GM23338 (cell line): ENCODE results near the gene PLK2. TPM values are rescaled to one million over a fixed set of nuclear protein-coding genes. Genes with fewer than 3 reads are reported as not detected.

Source experiments
- ATAC-seq: fragments of 200-7000 bp; cut with Tn5 transposase; 3 replicates; pipeline ENCODE4 v1.9.1; 2020
- DNase-seq: peaks from one replicate; pipeline ENCODE4 v3.0.0-alpha.2; 2015; ENCODE audit warnings: low spot score
- H2AFZ ChIP-seq: fragments of 200-600 bp; sonication (generic); 2 replicates; pipeline ENCODE4 v1.8.0; 2016; ENCODE audit warnings: antibody characterized with exemption, mild to moderate bottlenecking, moderate library complexity
- H3F3A ChIP-seq: fragments of 200-600 bp; sonication (generic); replicated peaks from 2 replicates; pipeline ENCODE4 v1.8.0; 2017; ENCODE audit warnings: antibody characterized with exemption, mixed run types, low read depth
- H3K27ac ChIP-seq: fragments of 200-600 bp; sonication (generic); 2 replicates; pipeline ENCODE4 v1.6.1; 2016; ENCODE audit warnings: low read depth
- H3K27me3 ChIP-seq: fragments of 200-600 bp; sonication (generic); 2 replicates; pipeline ENCODE4 v1.8.0; 2016; ENCODE audit warnings: mild to moderate bottlenecking, mixed run types, moderate library complexity; ENCODE audit not compliant: insufficient read depth
- H3K36me3 ChIP-seq: fragments of 200-600 bp; sonication (generic); 2 replicates; pipeline ENCODE4 v1.8.0; 2016; ENCODE audit warnings: mild to moderate bottlenecking; ENCODE audit not compliant: insufficient read depth
- H3K4me1 ChIP-seq: fragments of 200-600 bp; sonication (generic); 2 replicates; pipeline ENCODE4 v1.8.0; 2016; ENCODE audit warnings: mild to moderate bottlenecking, moderate library complexity; ENCODE audit not compliant: insufficient read depth
- H3K4me2 ChIP-seq: fragments of 200-600 bp; sonication (generic); 2 replicates; pipeline ENCODE4 v1.7.1; 2017; ENCODE audit warnings: mixed run types
- H3K4me3 ChIP-seq: fragments of 200-600 bp; sonication (generic); 2 replicates; pipeline ENCODE4 v1.6.1; 2016; ENCODE audit warnings: mixed run types
- H3K79me2 ChIP-seq: fragments of 200-600 bp; sonication (generic); replicated peaks from 2 replicates; pipeline ENCODE4 v1.8.0; 2017; ENCODE audit warnings: mild to moderate bottlenecking; ENCODE audit not compliant: insufficient read depth
- H3K9me2 ChIP-seq: fragments of 200-600 bp; sonication (generic); 2 replicates; pipeline ENCODE4 v1.8.0; 2017; ENCODE audit not compliant: insufficient read depth
- H4K20me1 ChIP-seq: fragments of 200-600 bp; sonication (generic); replicated peaks from 2 replicates; pipeline ENCODE4 v1.8.0; 2017; ENCODE audit warnings: mild to moderate bottlenecking; ENCODE audit not compliant: insufficient read depth
- H3K27ac Mint-ChIP-seq: 2 replicates; pipeline ENCODE4 v1.8.0; 2020; ENCODE audit warnings: inconsistent platforms, mild to moderate bottlenecking, moderate library complexity, mixed read lengths
- H3K27me3 Mint-ChIP-seq: 3 replicates; pipeline ENCODE4 v1.8.0; 2022; ENCODE audit warnings: low read depth, mild to moderate bottlenecking, moderate library complexity, mixed read lengths, inconsistent platforms; ENCODE audit not compliant: insufficient read depth, poor library complexity
- H3K36me3 Mint-ChIP-seq: 3 replicates; pipeline ENCODE4 v1.8.0; 2021; ENCODE audit warnings: low read depth, mild to moderate bottlenecking, inconsistent platforms, moderate library complexity, mixed read lengths
- H3K4me1 Mint-ChIP-seq: 3 replicates; pipeline ENCODE4 v1.8.0; 2020; ENCODE audit warnings: mild to moderate bottlenecking, inconsistent platforms, mixed read lengths
- H3K4me3 Mint-ChIP-seq: 3 replicates; pipeline ENCODE4 v1.8.0; 2021; ENCODE audit warnings: moderate library complexity, mild to moderate bottlenecking, inconsistent platforms, mixed read lengths
- H3K9me3 Mint-ChIP-seq: 3 replicates; pipeline ENCODE4 v1.8.0; 2020; ENCODE audit warnings: moderate library complexity, mild to moderate bottlenecking, inconsistent platforms, mixed read lengths
- CREB1 ChIP-seq: fragments of 250-450 bp; sonication (Bioruptor Pico); IDR thresholded peaks from 2 replicates; pipeline ENCODE4 v1.5.0; 2020; ENCODE audit warnings: low read depth, mild to moderate bottlenecking, moderate library complexity
- ETS1 ChIP-seq: IDR thresholded peaks from 2 replicates; pipeline ENCODE4 v1.6.1; 2016; ENCODE audit warnings: antibody characterized with exemption
- EZH2 ChIP-seq: fragments of 200-600 bp; sonication (generic); IDR thresholded peaks from one replicate; pipeline ENCODE4 v1.8.0; 2017; ENCODE audit warnings: antibody characterized with exemption, mild to moderate bottlenecking, low read depth; ENCODE audit not compliant: unreplicated experiment
- EZH2phosphoT487 ChIP-seq: fragments of 200-600 bp; sonication (generic); IDR thresholded peaks from one replicate; pipeline ENCODE4 v1.8.1; 2018; ENCODE audit warnings: antibody characterized with exemption; ENCODE audit not compliant: unreplicated experiment
- JUNB ChIP-seq: IDR thresholded peaks from one replicate; pipeline ENCODE4 v1.6.1; 2016; ENCODE audit warnings: antibody characterized with exemption; ENCODE audit not compliant: unreplicated experiment
- NANOG ChIP-seq: IDR thresholded peaks from 2 replicates; pipeline ENCODE4 v1.6.1; 2016; ENCODE audit warnings: antibody characterized with exemption, borderline replicate concordance
- POLR2AphosphoS5 ChIP-seq: IDR thresholded peaks from 2 replicates; pipeline ENCODE4 v1.6.1; 2016; ENCODE audit warnings: antibody characterized with exemption, low read depth
- REST ChIP-seq: IDR thresholded peaks from one replicate; pipeline ENCODE4 v1.6.1; 2018; ENCODE audit warnings: antibody characterized with exemption; ENCODE audit not compliant: unreplicated experiment
- STAT1 ChIP-seq: IDR thresholded peaks from one replicate; pipeline ENCODE4 v1.6.1; 2016; ENCODE audit warnings: antibody characterized with exemption; ENCODE audit not compliant: unreplicated experiment
- ZNF114 ChIP-seq: fragments of 250-450 bp; sonication (Bioruptor Pico); IDR thresholded peaks from 2 replicates; pipeline ENCODE4 v1.5.0; 2020; ENCODE audit warnings: mild to moderate bottlenecking, moderate library complexity
- ZNF331 ChIP-seq: fragments of 250-450 bp; sonication (Bioruptor Pico); IDR thresholded peaks from 2 replicates; pipeline ENCODE4 v1.5.0; 2020; ENCODE audit warnings: low read depth, mild to moderate bottlenecking, moderate library complexity
- polyA plus RNA-seq: library from polyadenylated mRNA; unstranded; fragments of >200 nt; fragmentation: Nextera tagmentation; extraction: Ambion mirVana; gene quantifications from 2 replicates; pipeline ENCODE4 v1.2.1, GENCODE V29; 2016
- total RNA-seq: library from RNA; depleted of rRNA; stranded (reverse); fragments of >200 nt; shearing (Covaris generic); gene quantifications from 2 replicates; pipeline ENCODE4 v1.2.3, GENCODE V29; 2014
- TF ChIP-seq, protein P1 (sequence below): fragments of 250-450 bp; sonication (Bioruptor Pico); IDR thresholded peaks from 2 replicates; pipeline ENCODE4 v1.5.0; 2020; ENCODE audit warnings: mild to moderate bottlenecking, moderate library complexity
- TF ChIP-seq, protein P2 (sequence below), 2 experiments: fragments of 200-600 bp in 1 of 2; sonication (generic) in 1 of 2; conservative IDR thresholded peaks; 2 replicates each; pipeline versions ENCODE4 v1.5.1 to v1.6.1; 2016 to 2017; ENCODE audit warnings: antibody characterized with exemption in 2 of 2, low read depth in 2 of 2, mild to moderate bottlenecking in 2 of 2, moderate library complexity in 1 of 2

PLK2 gene
- total and polyA plus RNA-seq, 2 experiments from 2014 or later: 13.5 to 30.0 TPM

DNA sequence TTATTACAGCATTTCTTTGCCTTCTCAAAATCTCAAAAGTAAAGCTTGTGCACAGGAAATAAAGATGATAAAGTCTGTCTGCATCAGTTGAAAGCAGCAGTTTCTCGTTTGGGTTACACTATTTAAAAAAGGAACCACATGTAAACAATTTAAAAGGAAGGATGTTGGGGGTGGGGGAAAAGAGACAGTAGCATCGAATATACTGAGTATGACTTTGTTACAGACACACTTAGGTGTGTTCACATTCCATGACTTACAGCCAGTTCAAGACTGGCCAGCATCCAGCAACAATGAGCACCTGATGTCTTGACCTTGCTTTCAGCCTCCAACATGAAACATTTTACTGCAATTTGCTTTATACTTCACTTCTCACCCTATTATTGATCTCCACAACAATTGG, 40.1 kb upstream of the PLK2 start:
- DNase-seq (no peak), ATAC-seq (no peak)
- H2AFZ ChIP-seq: peak overlapping the region; percentile 87; the same call in 1 of the 2 replicates
- H3K36me3 Mint-ChIP-seq: no peaks in the 10 kb centered on the region
- peaks cover 12% of the 10 kb centered on the region for H3K4me1 Mint-ChIP-seq
- no peak overlapping the region for H3K4me3 ChIP-seq
- no peak overlapping the region for H3K4me2 ChIP-seq
- no peaks in the 10 kb centered on the region for H3F3A ChIP-seq
- no peak overlapping the region for H3K4me3 Mint-ChIP-seq
- peaks cover 5% of the 10 kb centered on the region for H3K27me3 Mint-ChIP-seq
- no peak for TF ChIP-seq STAT1
- TF ChIP-seq ZNF331 (CRISPR knock-in tag): no peak
- TF ChIP-seq NANOG: no peak
- TF ChIP-seq JUNB: no peak
- no peak for TF ChIP-seq CREB1 (CRISPR knock-in tag)
- TF ChIP-seq POLR2AphosphoS5: no peak
- TF ChIP-seq EZH2phosphoT487: no peak
- TF ChIP-seq, protein P1, sequence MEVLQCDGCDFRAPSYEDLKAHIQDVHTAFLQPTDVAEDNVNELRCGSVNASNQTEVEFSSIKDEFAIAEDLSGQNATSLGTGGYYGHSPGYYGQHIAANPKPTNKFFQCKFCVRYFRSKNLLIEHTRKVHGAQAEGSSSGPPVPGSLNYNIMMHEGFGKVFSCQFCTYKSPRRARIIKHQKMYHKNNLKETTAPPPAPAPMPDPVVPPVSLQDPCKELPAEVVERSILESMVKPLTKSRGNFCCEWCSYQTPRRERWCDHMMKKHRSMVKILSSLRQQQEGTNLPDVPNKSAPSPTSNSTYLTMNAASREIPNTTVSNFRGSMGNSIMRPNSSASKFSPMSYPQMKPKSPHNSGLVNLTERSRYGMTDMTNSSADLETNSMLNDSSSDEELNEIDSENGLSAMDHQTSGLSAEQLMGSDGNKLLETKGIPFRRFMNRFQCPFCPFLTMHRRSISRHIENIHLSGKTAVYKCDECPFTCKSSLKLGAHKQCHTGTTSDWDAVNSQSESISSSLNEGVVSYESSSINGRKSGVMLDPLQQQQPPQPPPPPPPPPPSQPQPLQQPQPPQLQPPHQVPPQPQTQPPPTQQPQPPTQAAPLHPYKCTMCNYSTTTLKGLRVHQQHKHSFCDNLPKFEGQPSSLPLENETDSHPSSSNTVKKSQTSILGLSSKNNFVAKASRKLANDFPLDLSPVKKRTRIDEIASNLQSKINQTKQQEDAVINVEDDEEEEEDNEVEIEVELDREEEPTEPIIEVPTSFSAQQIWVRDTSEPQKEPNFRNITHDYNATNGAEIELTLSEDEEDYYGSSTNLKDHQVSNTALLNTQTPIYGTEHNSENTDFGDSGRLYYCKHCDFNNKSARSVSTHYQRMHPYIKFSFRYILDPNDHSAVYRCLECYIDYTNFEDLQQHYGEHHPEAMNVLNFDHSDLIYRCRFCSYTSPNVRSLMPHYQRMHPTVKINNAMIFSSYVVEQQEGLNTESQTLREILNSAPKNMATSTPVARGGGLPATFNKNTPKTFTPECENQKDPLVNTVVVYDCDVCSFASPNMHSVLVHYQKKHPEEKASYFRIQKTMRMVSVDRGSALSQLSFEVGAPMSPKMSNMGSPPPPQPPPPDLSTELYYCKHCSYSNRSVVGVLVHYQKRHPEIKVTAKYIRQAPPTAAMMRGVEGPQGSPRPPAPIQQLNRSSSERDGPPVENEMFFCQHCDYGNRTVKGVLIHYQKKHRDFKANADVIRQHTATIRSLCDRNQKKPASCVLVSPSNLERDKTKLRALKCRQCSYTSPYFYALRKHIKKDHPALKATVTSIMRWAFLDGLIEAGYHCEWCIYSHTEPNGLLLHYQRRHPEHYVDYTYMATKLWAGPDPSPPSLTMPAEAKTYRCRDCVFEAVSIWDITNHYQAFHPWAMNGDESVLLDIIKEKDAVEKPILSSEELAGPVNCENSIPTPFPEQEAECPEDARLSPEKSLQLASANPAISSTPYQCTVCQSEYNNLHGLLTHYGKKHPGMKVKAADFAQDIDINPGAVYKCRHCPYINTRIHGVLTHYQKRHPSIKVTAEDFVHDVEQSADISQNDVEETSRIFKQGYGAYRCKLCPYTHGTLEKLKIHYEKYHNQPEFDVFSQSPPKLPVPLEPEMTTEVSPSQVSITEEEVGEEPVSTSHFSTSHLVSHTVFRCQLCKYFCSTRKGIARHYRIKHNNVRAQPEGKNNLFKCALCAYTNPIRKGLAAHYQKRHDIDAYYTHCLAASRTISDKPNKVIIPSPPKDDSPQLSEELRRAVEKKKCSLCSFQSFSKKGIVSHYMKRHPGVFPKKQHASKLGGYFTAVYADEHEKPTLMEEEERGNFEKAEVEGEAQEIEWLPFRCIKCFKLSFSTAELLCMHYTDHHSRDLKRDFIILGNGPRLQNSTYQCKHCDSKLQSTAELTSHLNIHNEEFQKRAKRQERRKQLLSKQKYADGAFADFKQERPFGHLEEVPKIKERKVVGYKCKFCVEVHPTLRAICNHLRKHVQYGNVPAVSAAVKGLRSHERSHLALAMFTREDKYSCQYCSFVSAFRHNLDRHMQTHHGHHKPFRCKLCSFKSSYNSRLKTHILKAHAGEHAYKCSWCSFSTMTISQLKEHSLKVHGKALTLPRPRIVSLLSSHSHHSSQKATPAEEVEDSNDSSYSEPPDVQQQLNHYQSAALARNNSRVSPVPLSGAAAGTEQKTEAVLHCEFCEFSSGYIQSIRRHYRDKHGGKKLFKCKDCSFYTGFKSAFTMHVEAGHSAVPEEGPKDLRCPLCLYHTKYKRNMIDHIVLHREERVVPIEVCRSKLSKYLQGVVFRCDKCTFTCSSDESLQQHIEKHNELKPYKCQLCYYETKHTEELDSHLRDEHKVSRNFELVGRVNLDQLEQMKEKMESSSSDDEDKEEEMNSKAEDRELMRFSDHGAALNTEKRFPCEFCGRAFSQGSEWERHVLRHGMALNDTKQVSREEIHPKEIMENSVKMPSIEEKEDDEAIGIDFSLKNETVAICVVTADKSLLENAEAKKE: no peak
- no peak for TF ChIP-seq EZH2
- no peak for TF ChIP-seq ZNF114 (CRISPR knock-in tag)
- TF ChIP-seq, protein P2, sequence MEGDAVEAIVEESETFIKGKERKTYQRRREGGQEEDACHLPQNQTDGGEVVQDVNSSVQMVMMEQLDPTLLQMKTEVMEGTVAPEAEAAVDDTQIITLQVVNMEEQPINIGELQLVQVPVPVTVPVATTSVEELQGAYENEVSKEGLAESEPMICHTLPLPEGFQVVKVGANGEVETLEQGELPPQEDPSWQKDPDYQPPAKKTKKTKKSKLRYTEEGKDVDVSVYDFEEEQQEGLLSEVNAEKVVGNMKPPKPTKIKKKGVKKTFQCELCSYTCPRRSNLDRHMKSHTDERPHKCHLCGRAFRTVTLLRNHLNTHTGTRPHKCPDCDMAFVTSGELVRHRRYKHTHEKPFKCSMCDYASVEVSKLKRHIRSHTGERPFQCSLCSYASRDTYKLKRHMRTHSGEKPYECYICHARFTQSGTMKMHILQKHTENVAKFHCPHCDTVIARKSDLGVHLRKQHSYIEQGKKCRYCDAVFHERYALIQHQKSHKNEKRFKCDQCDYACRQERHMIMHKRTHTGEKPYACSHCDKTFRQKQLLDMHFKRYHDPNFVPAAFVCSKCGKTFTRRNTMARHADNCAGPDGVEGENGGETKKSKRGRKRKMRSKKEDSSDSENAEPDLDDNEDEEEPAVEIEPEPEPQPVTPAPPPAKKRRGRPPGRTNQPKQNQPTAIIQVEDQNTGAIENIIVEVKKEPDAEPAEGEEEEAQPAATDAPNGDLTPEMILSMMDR (conservative IDR thresholded peaks at IDR 0.05; ENCODE audit: low read depth in 2 of 2): no peak
- TF ChIP-seq ETS1: no peak
- TF ChIP-seq REST: no peak
- H3K9me3 Mint-ChIP-seq: no peaks in the 10 kb centered on the region
- no peaks in the 10 kb centered on the region for H3K79me2 ChIP-seq
- peaks cover 13% of the 10 kb centered on the region for H3K4me1 ChIP-seq
- H3K27ac Mint-ChIP-seq: no peak overlapping the region
- H4K20me1 ChIP-seq: no peaks in the 10 kb centered on the region
- no peaks in the 10 kb centered on the region for H3K27me3 ChIP-seq
- no peaks in the 10 kb centered on the region for H3K9me2 ChIP-seq
- H3K27ac ChIP-seq: no peak overlapping the region
- no peaks in the 10 kb centered on the region for H3K36me3 ChIP-seq
